DMS153 treated with DMSO at 0.1 percent for 48 hours (cell line): Measurements from ENCODE around the gene GCH1.
"Not testable (repeated sequence)": the region's sequence is repeated elsewhere in the genome, so short reads cannot be mapped to it uniquely, and the experiment has no call there.

ENCODE experiments used
- DNase-seq: peaks from one replicate; lab custom pipeline; 2025; ENCODE audit not compliant: unreplicated experiment; lab: John Stamatoyannopoulos, UW

The GCH1 gene

GRCh38 chr14:54804538-54805041 is 98.0 kb downstream of the GCH1 start:
- DNase-seq: no peak

- DNase-seq: no peak
Measured at GRCh38 chr14:54803926-54804537, 98.6 kb downstream of the GCH1 start.

- no peak for DNase-seq
Measured at GRCh38 chr14:54803396-54803795, 99.2 kb downstream of the GCH1 start.

- DNase-seq: not testable (repeated sequence)
Measured at GRCh38 chr14:54801482-54801881, 101.1 kb downstream of the GCH1 start.

- no peak for DNase-seq
Measured at GRCh38 chr14:54798465-54799124, 104.0 kb downstream of the GCH1 start.

GRCh38 chr14:54797986-54798385 is 104.6 kb downstream of the GCH1 start:
- DNase-seq: no peak

- no peak for DNase-seq
Measured at GRCh38 chr14:54797556-54797955, 105.1 kb downstream of the GCH1 start.

- DNase-seq: no peak
Measured at GRCh38 chr14:54796961-54797360, 105.7 kb downstream of the GCH1 start.

- DNase-seq: no peak
Measured at GRCh38 chr14:54794796-54795195, 107.8 kb downstream of the GCH1 start.

- DNase-seq: no peak
Measured at GRCh38 chr14:54794159-54794558, 108.5 kb downstream of the GCH1 start.

GRCh38 chr14:54792288-54792687 is 110.3 kb downstream of the GCH1 start:
- DNase-seq: no peak
